Natural killer cell (primary cell): ENCODE data around the gene TMEM119. TPM values are rescaled to one million over a fixed set of nuclear protein-coding genes. Genes with fewer than 3 reads are reported as not detected.

Source experiments
- ATAC-seq, 3 donors: fragments of 150-1000 bp in 2 of 3; fragments of 200-7000 bp in 1 of 3; cut with Tn5 transposase; 1 replicate in 1 of 3; 2 replicates in 2 of 3; pipeline ENCODE4 v1.10.0; 2021; ENCODE audit warnings: mild to moderate bottlenecking in 2 of 3, moderate library complexity in 2 of 3
- DNase-seq, 2 donors: peaks; one replicate each; pipeline versions ENCODE4 v3.0.0 to v3.0.0-alpha.2; 2013 to 2021; ENCODE audit warnings: mixed read lengths in 1 of 2
- H3K27ac ChIP-seq: one replicate; pipeline ENCODE4 v1.5.1; 2013; ENCODE audit warnings: mild to moderate bottlenecking, low read length
- H3K27me3 ChIP-seq: one replicate; pipeline ENCODE4 v1.6.1; 2013; ENCODE audit warnings: low read length; ENCODE audit not compliant: control insufficient read depth, insufficient read depth
- H3K36me3 ChIP-seq: one replicate; pipeline ENCODE4 v1.6.1; 2013; ENCODE audit warnings: low read length; ENCODE audit not compliant: control insufficient read depth, insufficient read depth
- H3K4me1 ChIP-seq: one replicate; pipeline ENCODE4 v1.6.1; 2013; ENCODE audit warnings: low read length; ENCODE audit not compliant: control insufficient read depth, insufficient read depth
- H3K4me3 ChIP-seq: one replicate; pipeline ENCODE4 v1.5.1; 2013; ENCODE audit warnings: low read length
- H3K9me3 ChIP-seq: one replicate; pipeline ENCODE4 v1.6.1; 2013; ENCODE audit warnings: low read length; ENCODE audit not compliant: control insufficient read depth, insufficient read depth
- H3K27ac Mint-ChIP-seq, 2 donors: one replicate each; pipeline ENCODE4 v1.8.0; 2022; ENCODE audit warnings: mild to moderate bottlenecking in 2 of 2, mixed read lengths in 2 of 2, moderate library complexity in 1 of 2
- H3K27me3 Mint-ChIP-seq, 2 donors: one replicate each; pipeline ENCODE4 v1.8.0; 2022; ENCODE audit warnings: low read depth in 2 of 2, mixed read lengths in 2 of 2
- H3K36me3 Mint-ChIP-seq: one replicate; pipeline ENCODE4 v1.8.0; 2022; ENCODE audit warnings: mixed read lengths
- H3K4me1 Mint-ChIP-seq, 2 donors: one replicate each; pipeline ENCODE4 v1.8.0; 2022; ENCODE audit warnings: mixed read lengths in 2 of 2
- H3K4me3 Mint-ChIP-seq: one replicate; pipeline ENCODE4 v1.8.0; 2022; ENCODE audit warnings: mild to moderate bottlenecking, moderate library complexity, mixed read lengths
- H3K9me3 Mint-ChIP-seq, 2 donors: one replicate each; pipeline ENCODE4 v1.8.0; 2022; ENCODE audit warnings: mixed read lengths in 2 of 2
- CTCF ChIP-seq: fragments of 200-600 bp; IDR thresholded peaks from one replicate; pipeline ENCODE4 v1.8.0; 2022; ENCODE audit warnings: antibody characterized with exemption
- WGBS: methylation state at CpG from one replicate; pipeline ENCODE4 v1.1.7; 2013; ENCODE audit warnings: missing lambda C conversion rate; ENCODE audit not compliant: insufficient coverage; 5-methylcytosine and 5-hydroxymethylcytosine counted together
- intact Hi-C: fragments of 100-400 bp; cut with micrococcal nuclease; formaldehyde crosslinking; loops from one replicate; pipeline ENCODE4 v1.14.2; 2022
- total RNA-seq, 4 donors: library from RNA; stranded (reverse); fragments of 120-200 nt in 1 of 4; gene quantifications; one replicate each; pipeline versions ENCODE4 v1.2.3 to v1.2.4, GENCODE V29; 2013 to 2022

TMEM119 gene
- total RNA-seq, 3 donors from 2014 or later (not counting 1 experiment from before 2014, with no cell fraction given): 0.70 to 3.4 (median 0.71) TPM

GRCh38 chr12:108542320-108542719 is 55.6 kb downstream of the TMEM119 start:
- Histone ChIP-seq H3K27me3 (no peaks in the 10 kb centered on the region), H3K27ac (no peak overlapping the region), H3K36me3 (peaks cover 62% of the 10 kb centered on the region), H3K4me1 (no peaks in the 10 kb centered on the region), H3K4me3 (no peak overlapping the region), H3K9me3 (no peaks in the 10 kb centered on the region)
- peak overlapping the region in 1 of 2 donors; percentile 48 for H3K27ac Mint-ChIP-seq
- ATAC-seq (no peak), DNase-seq (no peak)
- peaks cover 19 to 26% of the 10 kb centered on the region in 2 donors for H3K4me1 Mint-ChIP-seq
- no peaks in the 10 kb centered on the region for H3K27me3 Mint-ChIP-seq
- intact Hi-C loops: no loop called here
- no peak overlapping the region for H3K4me3 Mint-ChIP-seq
- WGBS: 100% methylated on average over 4 of the region's 4 CpGs
- no peaks in the 10 kb centered on the region for H3K9me3 Mint-ChIP-seq
- peaks cover 30% of the 10 kb centered on the region for H3K36me3 Mint-ChIP-seq
- TF ChIP-seq CTCF: no peak

Other genes with a start within 250 kb of the TMEM119 start
- 1 to 10 TPM; 3.9 to 7.5 (median 6.6) TPM for gene FICD, start 82.8 kb downstream of the TMEM119 start, total RNA-seq
- 100 to 1,000 TPM in 1 of 3 donors, 10 to 100 TPM in 2; 76.5 to 107 (median 78.3) TPM for gene SART3, start 36.9 kb downstream of the TMEM119 start, total RNA-seq
- gene ISCU, start 35.5 kb downstream of the TMEM119 start, total RNA-seq: 100 to 1,000 TPM in 1 of 3 donors, 10 to 100 TPM in 2; 86.9 to 103 (median 97.4) TPM
- gene SELPLG, start 35.8 kb upstream of the TMEM119 start, total RNA-seq: 100 to 1,000 TPM; 179 to 201 (median 201) TPM
- gene CORO1C, start 133.4 kb upstream of the TMEM119 start, total RNA-seq: 10 to 100 TPM; 28.9 to 43.5 (median 36.0) TPM